Fibroblast of lung (primary cell): ENCODE results near the gene MPG.

Experiments
- CTCF ChIP-seq, 2 donors: IDR thresholded peaks in 1 of 2; conservative IDR thresholded peaks in 1 of 2; 1 replicate in 1 of 2; 2 replicates in 1 of 2; pipeline ENCODE4 v1.5.1; 2011 to 2012; ENCODE audit warnings: low read length in 2 of 2, control low read depth in 1 of 2, inconsistent platforms in 1 of 2, low read depth in 1 of 2, mild to moderate bottlenecking in 1 of 2
- EZH2 ChIP-seq: IDR thresholded peaks from 2 replicates; pipeline ENCODE4 v1.5.1; 2012; ENCODE audit warnings: low read length, control low read depth, mild to moderate bottlenecking; ENCODE audit errors: missing control alignments

DNA sequence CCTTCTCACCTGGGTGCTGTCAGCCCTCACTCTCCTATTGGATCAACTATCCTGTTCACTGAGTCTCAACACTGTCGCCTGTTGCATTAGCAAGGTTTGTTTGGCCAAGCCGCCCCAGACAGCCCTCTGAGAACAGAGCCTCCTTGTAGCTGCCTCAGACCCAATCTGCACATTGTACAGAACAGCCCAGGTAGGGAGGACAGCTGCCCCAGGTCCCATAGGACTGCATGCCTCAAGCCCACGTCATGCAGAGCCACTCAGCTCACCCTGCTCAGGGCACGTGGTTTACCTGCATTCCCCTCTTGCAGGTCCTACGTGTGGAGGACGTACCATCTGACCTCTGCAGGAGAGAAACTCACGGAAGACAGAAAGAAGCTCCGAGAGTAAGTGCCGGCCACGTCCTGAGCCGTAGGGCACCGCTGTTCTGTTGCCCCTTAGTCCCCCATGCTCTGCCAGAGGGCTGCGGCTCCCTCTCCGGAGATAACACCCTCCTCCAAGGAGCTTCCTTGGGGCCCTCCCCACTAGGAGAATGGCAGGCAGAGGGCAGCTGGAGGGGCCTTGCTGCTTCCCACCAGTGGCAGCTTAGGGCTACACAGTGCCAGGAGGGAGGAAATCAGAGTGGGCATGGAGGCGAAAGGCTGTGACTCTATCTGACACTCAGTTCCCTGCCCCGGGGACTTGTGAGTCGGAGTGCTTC is 21.6 kb upstream of the MPG start:
- TF ChIP-seq CTCF (conservative IDR thresholded peaks at IDR 0.05 in 1 of 2, IDR thresholded peaks at IDR 0.05 in 1 of 2; ENCODE audit: low read depth in 1 of 2, low read length in 2 of 2) = no peak
- TF ChIP-seq EZH2 = no peak
